GM19324 (cell line): ENCODE measurements around the gene ICA1L.

Experiments used
- ATAC-seq: cut with Tn5 transposase; IDR thresholded peaks from one replicate; pipeline ENCODE4 v1.9.1; 2021; ENCODE audit warnings: mild to moderate bottlenecking, moderate library complexity; ENCODE audit not compliant: unreplicated experiment, low FRiP score

The ICA1L gene

DNA sequence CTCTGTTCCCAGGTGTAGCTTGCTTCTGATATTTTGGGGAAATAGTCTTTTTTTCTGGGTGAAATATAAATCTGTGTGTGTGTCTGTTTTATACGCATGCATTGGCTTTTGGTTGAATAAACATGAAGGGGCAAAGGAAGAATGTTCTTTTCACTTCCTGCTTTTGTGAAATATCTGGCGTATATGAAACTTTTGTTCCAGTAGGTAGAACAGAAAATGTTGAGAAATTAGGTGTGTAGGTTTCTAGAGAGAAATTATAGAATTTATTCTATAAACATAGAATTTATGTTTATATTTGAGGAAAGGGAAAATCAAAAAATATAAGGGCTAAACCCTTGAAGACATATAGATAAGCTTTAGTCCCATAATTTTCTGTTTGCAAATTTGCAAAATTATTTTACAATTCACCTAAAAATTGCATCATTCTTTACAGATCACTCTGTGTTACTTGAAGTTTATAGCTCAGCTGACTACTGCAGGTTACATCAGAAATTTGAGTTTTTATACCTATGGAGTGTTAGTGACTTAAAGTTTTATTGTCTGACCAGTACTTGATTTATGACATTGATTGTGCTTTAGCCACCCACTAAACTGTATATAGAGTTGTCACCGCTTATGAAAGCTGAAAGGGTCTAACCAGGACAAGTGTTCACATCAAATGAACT, 120.7 kb downstream of the ICA1L start:
- ATAC-seq, result no peak

- no peak for ATAC-seq
Measured at GRCh38 chr2:202749477-202749876, 122.1 kb downstream of the ICA1L start.

DNA sequence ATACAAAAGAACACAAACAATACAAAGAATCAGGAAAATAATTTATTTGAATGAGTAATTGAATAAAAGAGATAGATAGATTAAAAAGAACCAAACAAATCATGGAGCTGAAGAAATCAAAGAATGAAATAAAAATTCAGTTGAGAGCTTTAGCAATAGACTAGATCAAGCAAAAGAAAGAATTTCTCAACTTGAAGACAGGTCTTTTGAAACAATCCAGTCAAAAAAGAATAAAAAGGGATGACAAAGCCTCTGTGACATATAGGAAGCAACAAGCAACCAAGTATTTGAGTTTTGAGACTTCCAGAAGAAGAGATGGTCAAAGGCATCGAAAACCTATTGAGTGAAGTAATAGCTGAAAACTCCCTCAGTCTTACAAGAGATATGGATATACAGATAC, 128.0 kb downstream of the ICA1L start:
- ATAC-seq, result no peak

DNA sequence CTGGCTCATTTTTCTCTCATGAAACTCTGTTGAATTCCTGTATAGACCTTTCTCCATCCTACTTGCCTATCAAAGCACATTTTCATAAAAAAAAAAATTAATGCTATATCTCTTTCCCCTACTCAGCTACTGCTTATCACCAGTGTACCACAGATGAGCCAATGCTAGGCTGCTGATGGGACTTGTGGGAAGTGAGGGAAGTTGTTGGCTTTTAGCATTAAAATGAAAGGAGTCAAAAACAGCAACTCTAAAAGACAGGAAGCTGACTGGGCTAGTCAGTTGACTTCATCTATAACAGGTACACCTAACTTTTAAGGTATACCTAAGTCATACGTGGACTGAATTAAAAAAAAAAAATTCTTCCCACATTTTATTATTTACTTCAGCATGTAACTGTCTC, 134.7 kb downstream of the ICA1L start:
- ATAC-seq, result no peak

DNA sequence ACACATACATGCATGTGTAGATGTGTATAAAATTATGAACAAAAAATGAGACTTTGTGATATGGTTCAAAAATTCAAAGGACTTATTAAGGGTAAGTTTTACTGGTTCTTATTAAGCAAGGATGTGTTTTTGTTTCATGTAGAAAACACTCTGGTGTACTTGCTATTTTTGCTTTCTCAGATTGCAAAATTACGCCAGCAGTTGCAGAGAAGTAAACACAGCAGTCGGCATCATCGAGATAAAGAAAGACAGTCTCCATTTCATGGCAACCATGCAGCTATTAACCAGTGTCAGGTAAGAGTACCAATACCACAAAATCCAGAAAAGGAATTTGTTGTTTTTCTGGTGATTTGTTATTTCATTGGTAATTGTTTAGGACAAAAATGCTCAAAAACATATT, 145.5 kb downstream of the ICA1L start:
- no peak for ATAC-seq

GRCh38 chr2:202723746-202724145, 147.8 kb downstream of the ICA1L start:
- ATAC-seq, result no peak
